Measurements from ENCODE around the gene IL12RB2. TPM values are rescaled to one million over a fixed set of nuclear protein-coding genes. Genes with fewer than 3 reads are reported as not detected.

The IL12RB2 gene
- total and polyA plus RNA-seq, 10 of the 15 experiments (the other 5 are each of a cell fraction or from before 2014, with no cell fraction given) = 0.15 to 1.1 (median 0.54) TPM; not detected in 1

DNA sequence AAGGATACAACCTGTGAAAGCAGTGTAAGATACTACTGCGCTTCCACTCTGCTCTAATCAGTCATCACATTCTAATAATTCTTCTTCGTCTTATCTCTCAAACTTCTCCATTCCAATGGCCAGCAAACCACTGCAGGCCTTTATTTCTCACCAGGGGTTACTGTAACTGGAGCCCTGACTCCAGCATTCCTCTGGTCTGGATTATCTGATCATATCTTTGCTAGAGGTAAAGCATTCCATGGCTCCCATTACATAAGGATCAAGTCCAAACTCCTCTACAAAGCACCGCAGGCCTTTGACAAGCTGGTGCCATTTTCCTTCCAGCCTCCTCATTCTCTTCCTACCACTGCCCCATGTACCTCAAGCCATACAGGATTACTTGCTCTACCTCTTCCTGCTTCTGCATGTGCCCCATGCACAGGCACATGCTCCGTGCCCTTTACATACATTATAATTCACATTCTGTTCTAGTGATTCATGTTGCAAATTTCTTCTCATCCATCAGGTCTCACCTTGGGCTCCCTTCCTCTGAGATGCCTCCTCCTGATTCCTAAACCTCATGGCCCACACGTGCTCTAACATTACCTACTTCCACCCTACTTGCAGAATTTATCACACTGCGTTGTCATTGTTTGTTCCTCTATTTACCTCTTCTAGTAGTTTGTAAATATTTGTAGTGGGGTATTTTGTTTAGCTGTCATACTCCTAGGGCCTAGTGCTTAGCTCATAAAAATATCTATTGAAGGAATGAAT is 131.8 kb downstream of the IL12RB2 start (continued):
- TF ChIP-seq, protein P1, sequence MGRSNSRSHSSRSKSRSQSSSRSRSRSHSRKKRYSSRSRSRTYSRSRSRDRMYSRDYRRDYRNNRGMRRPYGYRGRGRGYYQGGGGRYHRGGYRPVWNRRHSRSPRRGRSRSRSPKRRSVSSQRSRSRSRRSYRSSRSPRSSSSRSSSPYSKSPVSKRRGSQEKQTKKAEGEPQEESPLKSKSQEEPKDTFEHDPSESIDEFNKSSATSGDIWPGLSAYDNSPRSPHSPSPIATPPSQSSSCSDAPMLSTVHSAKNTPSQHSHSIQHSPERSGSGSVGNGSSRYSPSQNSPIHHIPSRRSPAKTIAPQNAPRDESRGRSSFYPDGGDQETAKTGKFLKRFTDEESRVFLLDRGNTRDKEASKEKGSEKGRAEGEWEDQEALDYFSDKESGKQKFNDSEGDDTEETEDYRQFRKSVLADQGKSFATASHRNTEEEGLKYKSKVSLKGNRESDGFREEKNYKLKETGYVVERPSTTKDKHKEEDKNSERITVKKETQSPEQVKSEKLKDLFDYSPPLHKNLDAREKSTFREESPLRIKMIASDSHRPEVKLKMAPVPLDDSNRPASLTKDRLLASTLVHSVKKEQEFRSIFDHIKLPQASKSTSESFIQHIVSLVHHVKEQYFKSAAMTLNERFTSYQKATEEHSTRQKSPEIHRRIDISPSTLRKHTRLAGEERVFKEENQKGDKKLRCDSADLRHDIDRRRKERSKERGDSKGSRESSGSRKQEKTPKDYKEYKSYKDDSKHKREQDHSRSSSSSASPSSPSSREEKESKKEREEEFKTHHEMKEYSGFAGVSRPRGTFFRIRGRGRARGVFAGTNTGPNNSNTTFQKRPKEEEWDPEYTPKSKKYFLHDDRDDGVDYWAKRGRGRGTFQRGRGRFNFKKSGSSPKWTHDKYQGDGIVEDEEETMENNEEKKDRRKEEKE (IDR thresholded peaks at IDR 0.05) = no peak
- no peak for TF ChIP-seq MYB (IDR thresholded peaks at IDR 0.05; ENCODE audit: borderline replicate concordance, low read depth, low read length)
- no peak for TF ChIP-seq SMAD5 (IDR thresholded peaks at IDR 0.05; ENCODE audit: low read depth)
- no peak for TF ChIP-seq MTA2 (IDR thresholded peaks at IDR 0.05; ENCODE audit: low read depth)
- no peak for TF ChIP-seq MEF2A (IDR thresholded peaks at IDR 0.05; ENCODE audit: insufficient read depth, low read depth, low read length)
- no peak for TF ChIP-seq SMAD1 (IDR thresholded peaks at IDR 0.05; ENCODE audit: low read depth, partially characterized antibody)
- no peak for TF ChIP-seq ZNF384 (IDR thresholded peaks at IDR 0.05; ENCODE audit: borderline replicate concordance, low read depth, low read length)

- ChIA-PET SMC1A (ENCODE audit: uncharacterized antibody, unreplicated experiment) (interaction anchor here (1.0 to 1.4 kb wide), 3 partner anchors 9 to 24 kb away, joined by 3 read pairs; no protein-coding TSS in a partner anchor), POLR2A (no interaction called here), CTCF (interaction anchor here (0.7 to 1.7 kb wide), 2 partner anchors 226 to 229 kb away, joined by 4 to 6 read pairs; no protein-coding TSS in a partner anchor), RAD21 (ENCODE audit: unreplicated experiment) (no interaction called here)
- H3K4me3 ChIP-seq = no peak overlapping the region
- no peak overlapping the region for H3K27ac ChIP-seq (ENCODE audit: control insufficient read depth, insufficient read depth)
- H3K27me3 ChIP-seq (replicated peaks in 1 of 2; ENCODE audit: control insufficient read depth in 2 of 2, insufficient read depth in 2 of 2, low read length in 1 of 2) = no peaks in the 10 kb centered on the region
- H3K9ac ChIP-seq (ENCODE audit: control insufficient read depth, insufficient read depth, low read length) = no peak overlapping the region
- no peak for FAIRE-seq
- H3K4me2 ChIP-seq (ENCODE audit: control insufficient read depth, insufficient read depth) = no peak overlapping the region
- no peaks in the 10 kb centered on the region for H4K20me1 ChIP-seq (ENCODE audit: control insufficient read depth, insufficient read depth)
- in situ Hi-C loops (cut with MboI) (no loop called here), intact Hi-C loops (cut with micrococcal nuclease; ENCODE audit: unreplicated experiment) (no loop called here)
- ATAC-seq = no peak
- H3K79me2 ChIP-seq (ENCODE audit: control insufficient read depth, insufficient read depth, low read length) = no peaks in the 10 kb centered on the region
- no peaks in the 10 kb centered on the region for H3K36me3 ChIP-seq (ENCODE audit: control insufficient read depth in 2 of 2, insufficient read depth in 2 of 2, low read length in 1 of 2)
- 66% methylated on average over 3 of the region's 3 CpGs for WGBS (ENCODE audit: insufficient coverage, insufficient replicate concordance, low lambda C conversion rate, missing lambda C conversion rate)
- H3K9me3 ChIP-seq (replicated peaks; ENCODE audit: control insufficient read depth, insufficient read depth, low read length) = no peaks in the 10 kb centered on the region
- DNase-seq (ENCODE audit: low read depth, low spot score) = no peak
- no TSS peak for BruUV-seq (replicated peaks)
- peaks cover 6% of the 10 kb centered on the region; the same call in 1 of the 2 replicates for H3K4me1 ChIP-seq (ENCODE audit: control insufficient read depth, insufficient read depth, low read length)
- H2AFZ ChIP-seq (ENCODE audit: control insufficient read depth, low read depth, low read length) = no peak overlapping the region
- TF ChIP-seq SMARCA5 (IDR thresholded peaks at IDR 0.05) = no peak
- TF ChIP-seq NRF1 (conservative IDR thresholded peaks at IDR 0.05; ENCODE audit: low read depth, low read length) = no peak
- no peak for TF ChIP-seq CBFB (IDR thresholded peaks at IDR 0.05; ENCODE audit: low read depth)
- no peak for TF ChIP-seq CBX3 (IDR thresholded peaks at IDR 0.05; ENCODE audit: borderline replicate concordance, low read depth)
- TF ChIP-seq NR2F1 (conservative IDR thresholded peaks at IDR 0.05) = no peak
- no peak for TF ChIP-seq E2F4 (IDR thresholded peaks at IDR 0.05; ENCODE audit: low read depth, low read length)
- TF ChIP-seq RBBP5 (conservative IDR thresholded peaks at IDR 0.05) = no peak
- TF ChIP-seq PAX8 (IDR thresholded peaks at IDR 0.05) = no peak
- no peak for TF ChIP-seq BHLHE40 (IDR thresholded peaks at IDR 0.05; ENCODE audit: borderline replicate concordance in 1 of 2, low read depth in 2 of 2, low read length in 1 of 2)
- TF ChIP-seq, protein P2, sequence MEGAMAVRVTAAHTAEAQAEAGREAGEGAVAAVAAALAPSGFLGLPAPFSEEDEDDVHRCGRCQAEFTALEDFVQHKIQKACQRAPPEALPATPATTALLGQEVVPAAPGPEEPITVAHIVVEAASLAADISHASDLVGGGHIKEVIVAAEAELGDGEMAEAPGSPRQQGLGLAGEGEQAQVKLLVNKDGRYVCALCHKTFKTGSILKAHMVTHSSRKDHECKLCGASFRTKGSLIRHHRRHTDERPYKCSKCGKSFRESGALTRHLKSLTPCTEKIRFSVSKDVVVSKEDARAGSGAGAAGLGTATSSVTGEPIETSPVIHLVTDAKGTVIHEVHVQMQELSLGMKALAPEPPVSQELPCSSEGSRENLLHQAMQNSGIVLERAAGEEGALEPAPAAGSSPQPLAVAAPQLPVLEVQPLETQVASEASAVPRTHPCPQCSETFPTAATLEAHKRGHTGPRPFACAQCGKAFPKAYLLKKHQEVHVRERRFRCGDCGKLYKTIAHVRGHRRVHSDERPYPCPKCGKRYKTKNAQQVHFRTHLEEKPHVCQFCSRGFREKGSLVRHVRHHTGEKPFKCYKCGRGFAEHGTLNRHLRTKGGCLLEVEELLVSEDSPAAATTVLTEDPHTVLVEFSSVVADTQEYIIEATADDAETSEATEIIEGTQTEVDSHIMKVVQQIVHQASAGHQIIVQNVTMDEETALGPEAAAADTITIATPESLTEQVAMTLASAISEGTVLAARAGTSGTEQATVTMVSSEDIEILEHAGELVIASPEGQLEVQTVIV (IDR thresholded peaks at IDR 0.05; ENCODE audit: borderline replicate concordance, partially characterized antibody) = no peak
These were observed 132.7 kb downstream of the IL12RB2 start for GRCh38 chr1:67440339-67440738.
